Activated CD8-positive, alpha-beta memory T cell treated with anti-CD3 and anti-CD28 coated beads for 1 hour (primary cell): ENCODE measurements around the gene SEMA4A.

Experiments
- DNase-seq, 2 donors: peaks; one replicate each; pipeline ENCODE4 v3.0.0-alpha.2; 2020; ENCODE audit warnings: low read depth in 1 of 2; ENCODE audit errors: extremely low read depth in 1 of 2

SEMA4A gene

GRCh38 chr1:156134716-156135435 lies 18.5 kb upstream of the SEMA4A start:
- DNase-seq, result no peak

GRCh38 chr1:156135930-156136871 lies 17.2 kb upstream of the SEMA4A start:
- no peak for DNase-seq

GRCh38 chr1:156136970-156137483 lies 16.4 kb upstream of the SEMA4A start:
- DNase-seq, result no peak

GRCh38 chr1:156138458-156138867 lies 14.9 kb upstream of the SEMA4A start:
- no peak for DNase-seq

GRCh38 chr1:156140879-156141707 lies 12.3 kb upstream of the SEMA4A start:
- no peak for DNase-seq

- DNase-seq, result no peak
These were observed 9.5 kb upstream of the SEMA4A start for GRCh38 chr1:156143765-156144489.

GRCh38 chr1:156144742-156145141 lies 8.6 kb upstream of the SEMA4A start:
- no peak for DNase-seq

- no peak for DNase-seq
These were observed 7.8 kb upstream of the SEMA4A start for GRCh38 chr1:156145650-156146019.

- no peak for DNase-seq
These were observed 7.2 kb upstream of the SEMA4A start for GRCh38 chr1:156146020-156146768.

- no peak for DNase-seq
These were observed 6.5 kb upstream of the SEMA4A start for GRCh38 chr1:156146769-156147405.

- no peak for DNase-seq
These were observed 5.2 kb upstream of the SEMA4A start for GRCh38 chr1:156148216-156148615.

- DNase-seq, result no peak
These were observed 3.7 kb upstream of the SEMA4A start for GRCh38 chr1:156149374-156150332.

GRCh38 chr1:156150333-156151011 lies 2.9 kb upstream of the SEMA4A start:
- no peak for DNase-seq

GRCh38 chr1:156151093-156151688 lies 2.2 kb upstream of the SEMA4A start:
- DNase-seq, result no peak

- DNase-seq, result no peak
These were observed 757 bp upstream of the SEMA4A start for GRCh38 chr1:156152628-156153027.

GRCh38 chr1:156154317-156154749 lies 948 bp downstream of the SEMA4A start:
- no peak for DNase-seq
